Loucy (cell line): ENCODE results near the gene LRRIQ1.

Experiments used
- H2AFZ ChIP-seq: fragments of 200-600 bp; sonication (generic); 2 replicates; pipeline ENCODE4 v1.6.0; 2016; ENCODE audit warnings: antibody characterized with exemption, mild to moderate bottlenecking, low read length, moderate library complexity
- H3F3A ChIP-seq: fragments of 200-600 bp; 2 replicates; pipeline ENCODE4 v1.6.0; 2016; ENCODE audit warnings: antibody characterized with exemption, low read depth, mild to moderate bottlenecking
- H3K27me3 ChIP-seq: fragments of 200-600 bp; sonication (generic); 2 replicates; pipeline ENCODE4 v1.6.1; 2014; ENCODE audit warnings: low read length, mild to moderate bottlenecking; ENCODE audit not compliant: insufficient read depth, poor library complexity, severe bottlenecking
- H3K36me3 ChIP-seq: fragments of 200-600 bp; sonication (generic); 2 replicates; pipeline ENCODE4 v1.6.1; 2016; ENCODE audit warnings: low read length; ENCODE audit not compliant: insufficient read depth
- H3K4me1 ChIP-seq: fragments of 200-600 bp; sonication (generic); 2 replicates; pipeline ENCODE4 v1.5.1; 2014; ENCODE audit warnings: low read length, mild to moderate bottlenecking; ENCODE audit not compliant: insufficient read depth, poor library complexity, severe bottlenecking
- H3K4me2 ChIP-seq: fragments of 200-600 bp; sonication (generic); 2 replicates; pipeline ENCODE4 v1.6.0; 2014; ENCODE audit warnings: antibody characterized with exemption, low read length, low read depth, mild to moderate bottlenecking; ENCODE audit not compliant: poor library complexity, severe bottlenecking
- H3K4me3 ChIP-seq: fragments of 200-600 bp; sonication (generic); 2 replicates; pipeline ENCODE4 v1.5.1; 2014; ENCODE audit warnings: low read length, mild to moderate bottlenecking, mixed read lengths; ENCODE audit not compliant: poor library complexity, severe bottlenecking
- H3K79me2 ChIP-seq: fragments of 200-600 bp; sonication (generic); 2 replicates; pipeline ENCODE4 v1.6.1; 2014; ENCODE audit warnings: low read length; ENCODE audit not compliant: insufficient read depth
- H3K9ac ChIP-seq: fragments of 200-600 bp; sonication (generic); 2 replicates; pipeline ENCODE4 v1.6.0; 2014; ENCODE audit warnings: mild to moderate bottlenecking, low read depth, low read length, moderate library complexity; ENCODE audit not compliant: poor library complexity, severe bottlenecking
- H3K9me2 ChIP-seq: fragments of 200-600 bp; sonication (generic); replicated peaks from 2 replicates; pipeline ENCODE4 v1.6.1; 2016; ENCODE audit warnings: low read depth, low read length, mixed read lengths
- H3K9me3 ChIP-seq: fragments of 200-600 bp; sonication (generic); 2 replicates; pipeline ENCODE4 v1.6.1; 2014; ENCODE audit warnings: mild to moderate bottlenecking, antibody characterized with exemption, low read length, low read depth; ENCODE audit not compliant: insufficient read depth
- H4K20me1 ChIP-seq: fragments of 200-600 bp; sonication (generic); 2 replicates; pipeline ENCODE4 v1.6.0; 2014; ENCODE audit warnings: antibody characterized with exemption, low read length, mild to moderate bottlenecking; ENCODE audit not compliant: insufficient read depth, poor library complexity, severe bottlenecking
- EZH2phosphoT487 ChIP-seq: fragments of 200-600 bp; IDR thresholded peaks from 2 replicates; pipeline ENCODE4 v1.6.1; 2018; ENCODE audit warnings: antibody characterized with exemption, mild to moderate bottlenecking, moderate library complexity, borderline replicate concordance
- TF ChIP-seq, protein P1 (sequence below): fragments of 200-600 bp; sonication (generic); conservative IDR thresholded peaks from 2 replicates; pipeline ENCODE4 v1.5.1; 2014; ENCODE audit warnings: mild to moderate bottlenecking, antibody characterized with exemption, low read length

The LRRIQ1 gene

DNA sequence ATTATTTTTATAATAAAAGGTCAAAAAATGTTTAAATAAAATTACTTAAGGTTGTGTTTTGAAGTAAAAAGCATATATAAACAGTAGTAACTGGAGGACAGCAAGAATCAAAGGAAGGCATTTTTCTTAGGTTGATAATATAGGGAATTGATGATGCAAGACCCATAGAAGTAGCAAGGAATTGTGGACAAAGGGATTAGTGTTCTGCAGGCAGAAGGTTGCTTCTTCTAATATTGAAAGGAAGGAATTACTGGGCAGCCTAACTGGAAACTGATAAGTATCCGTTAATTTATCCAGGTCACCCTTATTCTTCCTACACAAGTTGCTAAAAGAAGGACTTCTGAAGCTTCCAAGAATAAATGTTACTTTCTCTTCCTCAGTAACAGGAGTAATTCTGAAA lies 189.3 kb downstream of the LRRIQ1 start:
- Histone ChIP-seq H3K9ac (no peak overlapping the region), H3K4me1 (no peaks in the 10 kb centered on the region), H4K20me1 (no peaks in the 10 kb centered on the region), H3K4me3 (no peak overlapping the region), H3K4me2 (no peak overlapping the region), H3K79me2 (no peaks in the 10 kb centered on the region), H3K36me3 (no peaks in the 10 kb centered on the region), H3K9me2 (no peaks in the 10 kb centered on the region), H2AFZ (no peak overlapping the region), H3K27me3 (no peaks in the 10 kb centered on the region), H3K9me3 (no peaks in the 10 kb centered on the region), H3F3A (no peaks in the 10 kb centered on the region)
- TF ChIP-seq, protein P1, sequence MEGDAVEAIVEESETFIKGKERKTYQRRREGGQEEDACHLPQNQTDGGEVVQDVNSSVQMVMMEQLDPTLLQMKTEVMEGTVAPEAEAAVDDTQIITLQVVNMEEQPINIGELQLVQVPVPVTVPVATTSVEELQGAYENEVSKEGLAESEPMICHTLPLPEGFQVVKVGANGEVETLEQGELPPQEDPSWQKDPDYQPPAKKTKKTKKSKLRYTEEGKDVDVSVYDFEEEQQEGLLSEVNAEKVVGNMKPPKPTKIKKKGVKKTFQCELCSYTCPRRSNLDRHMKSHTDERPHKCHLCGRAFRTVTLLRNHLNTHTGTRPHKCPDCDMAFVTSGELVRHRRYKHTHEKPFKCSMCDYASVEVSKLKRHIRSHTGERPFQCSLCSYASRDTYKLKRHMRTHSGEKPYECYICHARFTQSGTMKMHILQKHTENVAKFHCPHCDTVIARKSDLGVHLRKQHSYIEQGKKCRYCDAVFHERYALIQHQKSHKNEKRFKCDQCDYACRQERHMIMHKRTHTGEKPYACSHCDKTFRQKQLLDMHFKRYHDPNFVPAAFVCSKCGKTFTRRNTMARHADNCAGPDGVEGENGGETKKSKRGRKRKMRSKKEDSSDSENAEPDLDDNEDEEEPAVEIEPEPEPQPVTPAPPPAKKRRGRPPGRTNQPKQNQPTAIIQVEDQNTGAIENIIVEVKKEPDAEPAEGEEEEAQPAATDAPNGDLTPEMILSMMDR = no peak
- no peak for TF ChIP-seq EZH2phosphoT487

DNA sequence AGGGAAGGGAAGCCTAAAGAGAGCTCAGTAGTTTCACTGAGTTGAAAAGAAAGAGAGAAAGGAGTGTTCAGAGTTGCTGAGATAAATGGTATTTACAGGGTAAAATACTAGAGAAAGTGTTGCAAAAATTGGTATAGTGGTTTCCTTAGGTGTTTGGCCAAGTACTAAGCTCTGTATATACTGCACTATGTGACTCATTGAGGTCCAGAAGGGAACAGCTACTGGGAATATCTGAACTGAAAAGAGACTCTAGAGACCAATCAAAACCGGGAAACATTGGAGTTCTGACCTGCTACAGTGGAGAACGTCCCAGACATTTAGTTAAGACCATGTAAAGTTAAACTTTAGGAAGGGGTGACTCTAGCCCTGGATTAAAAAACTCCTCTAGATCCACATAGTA lies 201.2 kb downstream of the LRRIQ1 start:
- H3K4me3 ChIP-seq = no peak overlapping the region
- no peaks in the 10 kb centered on the region for H3F3A ChIP-seq
- H3K9me2 ChIP-seq = no peaks in the 10 kb centered on the region
- no peaks in the 10 kb centered on the region for H3K36me3 ChIP-seq
- H3K9me3 ChIP-seq = no peaks in the 10 kb centered on the region
- no peak overlapping the region for H3K4me2 ChIP-seq
- TF ChIP-seq EZH2phosphoT487 = no peak
- TF ChIP-seq, protein P1 = no peak
- no peaks in the 10 kb centered on the region for H4K20me1 ChIP-seq
- no peak overlapping the region for H2AFZ ChIP-seq
- H3K27me3 ChIP-seq = no peaks in the 10 kb centered on the region
- H3K79me2 ChIP-seq = no peaks in the 10 kb centered on the region
- H3K9ac ChIP-seq = no peak overlapping the region
- no peaks in the 10 kb centered on the region for H3K4me1 ChIP-seq

DNA sequence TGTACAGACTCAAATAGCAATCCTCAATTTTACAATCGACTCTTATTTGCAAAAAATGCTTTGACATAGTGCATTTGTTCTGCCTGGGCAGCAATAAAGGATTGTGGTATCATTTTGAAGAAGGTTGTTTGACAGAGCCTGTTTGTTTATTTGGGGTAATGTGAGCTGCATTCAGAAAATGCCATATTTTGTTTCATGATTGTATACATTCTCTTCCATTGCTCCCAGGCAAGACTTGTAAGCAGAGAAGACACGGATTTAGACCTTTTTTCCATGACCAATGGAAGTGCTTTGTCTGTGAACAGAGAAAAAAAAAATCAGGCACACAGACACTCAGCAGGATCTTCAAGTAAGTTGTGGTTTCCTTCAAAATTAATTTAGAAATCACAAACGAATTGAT lies 208.4 kb downstream of the LRRIQ1 start:
- no peaks in the 10 kb centered on the region for H3K27me3 ChIP-seq

DNA sequence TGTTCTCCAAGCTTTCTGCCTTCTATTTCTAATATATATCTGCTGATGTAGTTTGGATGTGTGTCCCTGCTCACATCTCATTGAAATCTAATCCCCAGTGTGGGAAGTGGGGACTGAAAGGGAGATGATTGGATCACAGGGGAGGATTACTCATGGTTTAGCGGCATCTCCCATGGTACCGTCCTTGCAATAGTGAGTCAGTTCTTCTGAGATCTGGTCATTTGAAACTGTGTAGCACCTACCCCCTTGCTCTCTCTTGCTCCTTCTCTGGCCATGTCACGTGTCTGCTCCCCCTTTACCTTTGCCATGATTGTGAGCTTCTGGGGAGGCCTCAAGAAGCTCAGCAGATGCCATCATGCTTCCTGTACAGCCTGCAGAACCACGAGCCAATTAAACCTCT lies 217.7 kb downstream of the LRRIQ1 start:
- Histone ChIP-seq H3K79me2 (no peaks in the 10 kb centered on the region), H3K4me1 (no peaks in the 10 kb centered on the region), H3K27me3 (no peaks in the 10 kb centered on the region), H3F3A (no peaks in the 10 kb centered on the region), H4K20me1 (no peaks in the 10 kb centered on the region), H3K9me2 (no peaks in the 10 kb centered on the region), H3K4me3 (no peak overlapping the region), H3K36me3 (no peaks in the 10 kb centered on the region), H2AFZ (no peak overlapping the region), H3K4me2 (no peak overlapping the region), H3K9ac (no peak overlapping the region), H3K9me3 (no peaks in the 10 kb centered on the region)
- TF ChIP-seq, protein P1 = no peak
- no peak for TF ChIP-seq EZH2phosphoT487

More for the DNA sequence above, 208.4 kb downstream of the LRRIQ1 start:
- Histone ChIP-seq H3K36me3 (no peaks in the 10 kb centered on the region), H3F3A (no peaks in the 10 kb centered on the region), H3K4me3 (no peak overlapping the region), H3K4me2 (no peak overlapping the region), H2AFZ (no peak overlapping the region), H3K9ac (no peak overlapping the region), H3K9me2 (no peaks in the 10 kb centered on the region), H3K4me1 (no peaks in the 10 kb centered on the region), H3K9me3 (no peaks in the 10 kb centered on the region), H4K20me1 (no peaks in the 10 kb centered on the region), H3K79me2 (no peaks in the 10 kb centered on the region)
- no peak for TF ChIP-seq EZH2phosphoT487
